Hematopoietic multipotent progenitor cell treated with erythropoietin and hydrocortisone succinate and interleukin-3 and kit ligand, for 4 days (in vitro differentiated cells): ENCODE data around the gene CKS2.
"Not testable (repeated sequence)": the region's sequence is repeated elsewhere in the genome, so short reads cannot be mapped to it uniquely, and the experiment has no call there.

Experiments used
- DNase-seq: peaks from one replicate; pipeline ENCODE4 v3.0.0-alpha.2; 2015

The CKS2 gene

GRCh38 chr9:89310475-89311345 is at the start of gene CKS2:
Gene CKS2 (plus strand): TSS chr9:89311195. CDS start chr9:89311293, 98 bp downstream.
- DNase-seq, result peak; percentile 100

- DNase-seq, result no peak
Observed at GRCh38 chr9:89273528-89274279, 37.3 kb upstream of the CKS2 start.

- DNase-seq, result peak; percentile 21
Observed at GRCh38 chr9:89274838-89275237, 36.2 kb upstream of the CKS2 start.

GRCh38 chr9:89276040-89276439 is 35.0 kb upstream of the CKS2 start:
- not testable (repeated sequence) for DNase-seq

GRCh38 chr9:89277043-89277442 is 34.0 kb upstream of the CKS2 start:
- DNase-seq, result no peak

- DNase-seq, result no peak
Observed at GRCh38 chr9:89277454-89277853, 33.5 kb upstream of the CKS2 start.

GRCh38 chr9:89278551-89278950 is 32.4 kb upstream of the CKS2 start:
- no peak for DNase-seq

GRCh38 chr9:89278997-89279739 is 31.8 kb upstream of the CKS2 start:
- DNase-seq, result peak; percentile 78

GRCh38 chr9:89281106-89281505 is 29.9 kb upstream of the CKS2 start:
- no peak for DNase-seq

GRCh38 chr9:89282248-89282968 is 28.6 kb upstream of the CKS2 start:
- peak; percentile 31 for DNase-seq

GRCh38 chr9:89284076-89284475 is 26.9 kb upstream of the CKS2 start:
- DNase-seq, result no peak

GRCh38 chr9:89291741-89292140 is 19.3 kb upstream of the CKS2 start:
- no peak for DNase-seq

GRCh38 chr9:89293014-89293413 is 18.0 kb upstream of the CKS2 start:
- no peak for DNase-seq

- peak; percentile 54 for DNase-seq
Observed at GRCh38 chr9:89295400-89295799, 15.6 kb upstream of the CKS2 start.

GRCh38 chr9:89301996-89302395 is 9.0 kb upstream of the CKS2 start:
- peak; percentile 71 for DNase-seq

- peak; percentile 77 for DNase-seq
Observed at GRCh38 chr9:89304020-89304833, 6.8 kb upstream of the CKS2 start.

- no peak for DNase-seq
Observed at GRCh38 chr9:89304834-89305188, 6.2 kb upstream of the CKS2 start.

GRCh38 chr9:89305868-89306267 is 5.1 kb upstream of the CKS2 start:
- no peak for DNase-seq

GRCh38 chr9:89309166-89309565 is 1.8 kb upstream of the CKS2 start:
- no peak for DNase-seq

GRCh38 chr9:89309608-89310474 is 1.2 kb upstream of the CKS2 start:
- peak; percentile 67 for DNase-seq
